Measurements from ENCODE around the gene ZNF586.

GRCh38 chr19:57773488-57773887, 4.0 kb downstream of the ZNF586 start:
- TF ChIP-seq CTCF (IDR thresholded peaks at IDR 0.05) (no peak), POLR2A (IDR thresholded peaks at IDR 0.05) (no peak)

All from uterus (tissue), 2 donors.